DOHH2 (cell line): ENCODE data around the gene CNTNAP2.

Experiments used
- CTCF ChIP-seq: fragments of 200-600 bp; sonication (generic); IDR thresholded peaks from one replicate; pipeline ENCODE4 v1.5.1; 2014; ENCODE audit warnings: antibody characterized with exemption, mild to moderate bottlenecking, low read depth, low read length; ENCODE audit not compliant: poor library complexity, severe bottlenecking
- EZH2phosphoT487 ChIP-seq: fragments of 200-600 bp; sonication (generic); IDR thresholded peaks from 2 replicates; pipeline ENCODE4 v1.6.1; 2017; ENCODE audit warnings: borderline replicate concordance, mild to moderate bottlenecking, antibody characterized with exemption, low read length, moderate library complexity, mixed read lengths

DNA sequence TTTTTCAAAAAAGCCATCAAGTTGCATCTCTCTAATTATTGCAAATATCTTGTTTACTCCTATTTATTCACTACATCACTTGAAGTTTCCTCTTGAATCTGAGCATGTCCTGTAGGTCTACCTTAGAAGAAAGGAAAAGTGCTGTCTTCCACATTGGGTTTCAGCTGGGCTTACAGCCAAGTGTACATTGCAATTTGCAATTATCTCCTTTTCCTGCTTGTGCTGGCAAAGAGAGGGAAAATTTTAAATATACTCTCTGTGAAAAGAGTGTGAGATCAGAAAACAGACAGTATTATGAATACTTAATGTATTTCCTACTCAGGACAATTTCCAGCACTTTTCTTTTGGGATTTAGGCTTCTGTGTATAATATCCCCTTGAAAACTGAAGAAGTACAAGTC, 839.7 kb downstream of the CNTNAP2 start:
- no peak for TF ChIP-seq CTCF
- no peak for TF ChIP-seq EZH2phosphoT487
